HEK293T (cell line): ENCODE data around the gene MAMLD1.

Experiments
- CTBP1 ChIP-seq: fragments of 450-650 bp; IDR thresholded peaks from 2 replicates; pipeline ENCODE4 v1.6.1; 2016; ENCODE audit warnings: borderline replicate concordance
- FOXA1 ChIP-seq: fragments of 450-650 bp; IDR thresholded peaks from 2 replicates; pipeline ENCODE4 v1.6.1; 2016; ENCODE audit warnings: mild to moderate bottlenecking

DNA sequence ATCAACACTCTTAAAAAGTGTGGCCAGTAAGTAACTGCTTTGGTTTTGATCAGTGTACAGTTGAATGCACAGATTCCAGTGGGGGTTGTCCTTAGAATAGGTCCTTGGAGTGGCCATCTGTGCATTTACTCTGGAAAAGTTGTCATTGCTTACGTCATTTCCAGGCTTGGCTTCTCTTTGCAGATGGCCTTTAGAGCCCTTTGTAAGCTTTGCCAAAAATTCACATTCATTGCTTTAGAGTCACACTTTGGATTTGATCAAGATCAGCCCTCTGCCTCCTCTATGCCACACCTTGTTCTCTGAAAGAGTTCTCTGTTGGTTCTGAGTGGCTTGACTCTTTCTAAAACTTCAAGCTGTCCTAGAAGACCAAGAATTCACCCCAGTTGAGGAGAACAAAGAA is 83.9 kb downstream of the MAMLD1 start:
- TF ChIP-seq CTBP1 (no peak), FOXA1 (no peak)
